ENCODE results near the gene SLAMF8.

The SLAMF8 gene

DNA sequence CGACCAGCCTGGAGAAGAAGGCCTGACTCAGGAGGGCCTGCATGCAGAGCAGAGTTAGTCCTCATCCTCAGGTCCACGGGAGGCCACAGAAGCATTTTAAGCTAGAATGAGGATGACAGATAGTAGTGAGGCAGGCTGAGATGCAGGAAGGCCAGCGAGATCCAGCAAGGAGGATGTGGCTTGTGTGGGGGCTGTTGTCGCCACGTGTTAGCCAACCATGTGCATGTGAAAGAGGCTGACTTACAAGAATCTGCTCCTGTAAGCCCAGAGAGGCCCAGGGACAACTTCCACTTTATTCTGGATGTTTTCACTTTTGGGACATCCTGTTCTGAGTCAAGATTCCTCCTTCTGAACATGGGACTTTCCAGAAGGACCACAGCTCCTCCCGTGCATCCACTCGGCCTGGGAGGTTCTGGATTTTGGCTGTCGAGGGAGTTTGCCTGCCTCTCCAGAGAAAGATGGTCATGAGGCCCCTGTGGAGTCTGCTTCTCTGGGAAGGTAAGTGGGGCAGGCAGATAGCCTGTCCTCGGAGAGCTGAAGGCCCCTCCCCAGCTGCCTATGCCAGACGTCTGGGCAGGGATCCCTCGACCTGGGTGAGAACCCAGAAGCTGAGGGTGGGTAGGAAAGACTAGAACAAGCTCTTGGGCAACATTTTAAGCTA, at the start of gene SLAMF8:
Gene SLAMF8, plus strand, starts transcription at position 433 of the 661 bp plus-strand sequence. Its CDS starts 26 bp downstream, at position 459.
- peak; percentile 81 for DNase-seq

DNA sequence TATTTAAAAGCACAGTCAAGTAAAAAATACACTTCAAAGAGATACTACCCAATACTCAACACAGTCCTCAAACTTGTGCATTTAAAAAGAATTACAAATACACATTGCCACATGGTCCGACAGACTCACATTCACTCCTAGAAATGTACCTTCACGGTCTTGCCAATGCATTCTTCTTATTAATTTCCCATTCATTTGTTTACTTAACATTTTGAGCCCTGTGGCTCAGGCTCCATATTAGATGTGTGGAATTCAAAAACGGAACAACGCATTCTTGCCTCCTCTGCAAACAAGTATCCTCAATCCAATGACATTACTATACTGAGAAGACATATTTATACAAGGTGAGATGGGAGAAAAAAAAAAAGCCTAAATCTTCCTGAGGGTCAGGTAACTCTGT, 48.4 kb upstream of the SLAMF8 start:
- no peak for DNase-seq

DNA sequence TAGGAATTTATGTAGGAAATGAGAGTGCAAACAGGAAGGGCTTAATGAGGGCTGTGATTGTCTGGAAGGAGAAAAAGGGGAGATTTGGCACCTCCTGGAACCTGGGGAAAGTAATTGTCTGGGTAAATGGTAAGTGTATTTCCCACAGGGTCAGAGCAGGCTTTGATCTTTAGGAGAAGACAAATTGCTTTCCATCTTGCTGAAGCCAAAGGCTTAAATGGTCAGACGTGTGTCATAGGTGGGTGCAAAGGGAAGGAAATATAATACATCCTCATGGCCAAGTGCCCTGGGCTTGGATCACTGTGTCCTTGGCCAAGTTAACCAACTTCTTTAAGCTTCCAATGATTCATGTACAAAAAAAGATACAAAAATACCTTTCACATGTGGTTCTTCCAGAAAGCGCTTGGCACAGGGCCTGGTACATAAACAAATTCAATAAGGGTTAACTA, 47.2 kb upstream of the SLAMF8 start:
- DNase-seq, result no peak

DNA sequence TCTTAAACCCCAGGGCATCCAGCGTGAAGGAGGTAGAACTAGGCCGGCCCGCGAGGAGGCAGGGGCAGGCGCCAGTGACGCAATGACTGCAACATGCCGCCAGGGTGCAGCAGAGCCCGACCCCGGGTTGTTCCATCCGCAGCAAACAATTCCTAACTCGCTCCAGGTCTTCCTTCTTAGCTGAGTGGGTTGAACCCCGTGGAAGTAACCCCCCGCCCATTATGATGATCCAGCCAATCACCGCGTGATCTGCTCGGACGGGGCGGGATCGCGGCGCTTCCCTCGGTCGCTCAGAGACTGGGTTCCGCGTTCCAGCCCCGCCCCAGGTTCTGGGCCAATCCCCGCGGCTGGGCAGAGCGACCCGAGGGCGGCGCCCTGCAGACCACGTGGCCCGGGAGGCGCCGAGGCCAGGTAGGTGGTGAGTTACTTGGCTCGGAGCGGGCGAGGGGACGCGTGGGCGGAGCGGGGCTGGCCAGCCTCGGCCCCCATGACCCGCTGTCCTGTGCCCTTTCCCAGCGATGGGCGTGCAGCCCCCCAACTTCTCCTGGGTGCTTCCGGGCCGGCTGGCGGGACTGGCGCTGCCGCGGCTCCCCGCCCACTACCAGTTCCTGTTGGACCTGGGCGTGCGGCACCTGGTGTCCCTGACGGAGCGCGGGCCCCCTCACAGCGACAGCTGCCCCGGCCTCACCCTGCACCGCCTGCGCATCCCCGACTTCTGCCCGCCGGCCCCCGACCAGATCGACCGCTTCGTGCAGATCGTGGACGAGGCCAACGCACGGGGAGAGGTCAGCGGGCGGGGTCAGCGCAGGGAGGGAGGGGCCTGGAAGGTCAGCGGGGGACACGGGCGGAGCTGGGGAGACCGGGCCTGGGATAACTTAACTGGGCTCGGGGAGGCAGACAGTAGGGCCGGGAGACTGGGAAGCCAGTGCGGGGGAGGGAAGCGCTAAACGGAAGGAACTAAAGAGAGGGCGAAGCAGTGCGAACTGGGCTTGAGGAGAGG, 45.8 kb upstream of the SLAMF8 start, which contains the start of gene DUSP23:
Gene DUSP23, plus strand, starts transcription at position 380 of the 1,000 bp plus-strand sequence. Its CDS starts 139 bp downstream, at position 519.
- DNase-seq, result peak; percentile 98

DNA sequence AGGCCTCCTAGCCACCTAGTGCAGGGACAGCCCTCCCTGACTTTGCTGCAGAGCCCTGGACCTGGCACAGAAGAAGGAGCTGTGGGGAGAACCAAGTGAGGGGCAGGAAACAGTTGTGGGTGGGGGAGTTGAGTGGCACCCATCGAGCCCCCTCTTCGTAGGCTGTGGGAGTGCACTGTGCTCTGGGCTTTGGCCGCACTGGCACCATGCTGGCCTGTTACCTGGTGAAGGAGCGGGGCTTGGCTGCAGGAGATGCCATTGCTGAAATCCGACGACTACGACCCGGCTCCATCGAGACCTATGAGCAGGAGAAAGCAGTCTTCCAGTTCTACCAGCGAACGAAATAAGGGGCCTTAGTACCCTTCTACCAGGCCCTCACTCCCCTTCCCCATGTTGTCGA, 44.7 kb upstream of the SLAMF8 start:
- DNase-seq, result no peak

DNA sequence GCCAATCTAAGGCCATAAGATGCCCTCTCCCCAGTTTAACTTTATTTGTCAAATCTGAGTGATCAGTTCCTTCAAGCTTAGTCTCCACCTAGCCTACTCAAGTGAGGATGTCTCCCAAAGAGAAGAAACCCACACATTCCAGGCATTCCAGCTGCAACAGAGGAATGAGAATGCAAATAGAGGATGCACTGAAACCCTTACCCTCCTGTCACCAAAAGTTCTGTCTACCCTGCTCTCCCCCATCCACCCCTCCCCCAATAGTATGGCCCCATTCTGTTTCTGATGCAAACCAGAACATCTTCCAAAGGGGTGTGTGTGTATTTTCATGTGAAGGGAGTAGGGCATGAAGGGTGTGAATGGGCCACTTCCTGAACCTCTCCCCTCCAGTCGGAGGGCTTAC, 42.9 kb upstream of the SLAMF8 start:
- DNase-seq, result no peak

DNA sequence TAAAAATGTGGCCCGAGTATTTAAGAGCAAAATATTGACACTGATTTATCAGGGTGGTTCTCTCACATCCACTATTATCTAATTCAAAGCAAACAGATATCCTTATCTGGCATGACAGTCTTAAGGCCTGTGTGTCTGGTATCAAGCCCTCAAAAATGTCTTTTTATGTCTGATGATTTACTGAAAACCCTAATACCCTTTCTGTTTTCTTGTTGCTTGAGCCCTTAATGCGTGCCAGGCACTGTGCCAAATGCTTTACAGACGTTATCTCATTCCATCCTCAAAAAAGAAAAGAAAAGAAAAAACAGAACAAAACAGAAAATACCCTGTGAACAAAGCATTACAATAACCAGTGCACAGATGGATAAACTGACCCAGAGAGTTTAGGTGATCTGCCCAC, 40.2 kb upstream of the SLAMF8 start:
- DNase-seq, result no peak

DNA sequence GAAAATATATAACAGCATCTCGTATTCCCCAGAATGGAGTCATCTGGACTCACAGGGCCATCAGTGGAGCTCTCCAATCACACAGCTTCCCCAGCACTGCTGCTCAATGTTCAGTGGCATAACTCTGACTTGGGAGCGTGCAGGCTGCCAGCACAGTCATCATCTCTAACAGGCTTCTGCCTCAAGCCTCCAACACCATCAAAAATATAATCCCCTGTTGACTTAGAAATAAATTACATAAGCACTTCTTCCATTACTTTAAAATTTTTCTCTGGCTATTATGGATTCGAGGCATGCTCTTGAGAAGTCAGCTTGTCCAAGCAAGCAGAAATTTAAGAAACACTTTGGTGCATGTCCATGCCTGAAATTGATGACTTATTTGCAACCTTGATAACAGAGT, 39.7 kb upstream of the SLAMF8 start:
- no peak for DNase-seq

DNA sequence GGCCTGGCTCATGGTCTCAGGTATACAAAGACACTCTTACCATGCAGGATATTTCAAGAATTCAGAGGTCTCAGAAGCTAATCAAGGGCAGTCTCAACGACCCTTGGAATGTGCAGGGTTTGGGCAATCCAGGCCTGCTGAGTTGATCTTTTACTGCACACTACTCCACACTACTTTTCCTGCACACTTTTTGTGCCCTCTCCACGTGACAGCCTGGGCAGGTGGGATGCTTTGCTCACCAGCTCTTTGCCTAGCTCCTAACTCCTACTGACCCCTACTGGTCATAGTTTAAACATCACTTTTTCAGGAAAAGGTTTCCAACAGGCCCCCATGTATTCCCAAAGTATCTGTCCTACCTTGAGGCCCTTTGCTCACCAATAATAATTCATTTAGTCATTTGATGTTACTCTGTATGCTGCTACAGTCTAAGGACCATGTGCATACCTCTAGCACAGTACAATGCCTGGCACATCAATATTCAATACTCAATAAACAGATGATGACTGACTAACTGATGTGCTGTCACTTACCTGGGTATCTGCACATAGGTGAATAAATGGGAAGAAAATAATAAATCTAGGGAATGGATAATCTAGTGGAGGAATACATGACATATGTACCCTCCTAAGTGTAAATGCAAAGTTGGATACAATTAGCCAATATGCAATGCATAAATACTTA, 36.3 kb upstream of the SLAMF8 start:
- DNase-seq, result no peak

DNA sequence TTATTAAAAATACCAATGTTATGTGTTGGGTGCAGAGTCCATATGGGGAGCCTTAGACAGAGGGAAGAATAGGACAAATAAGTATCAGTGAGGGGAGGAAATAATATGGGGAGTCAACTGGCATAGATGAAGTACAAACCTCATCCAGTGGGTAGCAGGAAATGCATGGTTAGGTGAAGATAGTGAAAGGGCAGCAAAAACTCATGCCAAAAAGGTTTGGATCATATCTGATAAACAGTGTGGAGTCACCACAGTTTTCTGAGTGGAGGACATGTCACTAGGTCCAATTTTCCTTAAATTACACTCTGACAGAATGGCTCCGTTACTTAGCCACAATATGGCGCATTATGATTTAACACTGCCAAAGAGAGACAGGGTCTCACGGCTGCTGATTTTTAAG, 35.6 kb upstream of the SLAMF8 start:
- no peak for DNase-seq

DNA sequence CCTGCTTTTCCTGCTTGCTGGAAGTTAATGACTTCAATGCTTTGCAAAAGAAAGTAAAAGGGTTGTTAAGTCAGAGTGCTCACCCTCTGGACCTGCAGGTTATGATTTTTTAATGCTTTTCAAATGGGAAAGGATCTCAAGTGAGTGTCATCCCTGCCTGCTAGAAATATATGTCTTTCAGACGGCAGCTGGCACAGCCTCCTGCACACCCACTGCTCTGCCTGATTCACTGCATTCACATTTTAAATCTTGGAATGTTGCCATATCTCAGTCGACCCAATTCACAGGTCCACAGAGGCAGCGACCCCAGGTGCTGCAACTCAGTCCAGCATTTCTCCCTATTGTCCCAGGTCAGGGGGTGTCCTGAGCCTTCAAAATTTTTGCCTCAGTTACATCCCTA, 35.2 kb upstream of the SLAMF8 start:
- DNase-seq, result no peak

DNA sequence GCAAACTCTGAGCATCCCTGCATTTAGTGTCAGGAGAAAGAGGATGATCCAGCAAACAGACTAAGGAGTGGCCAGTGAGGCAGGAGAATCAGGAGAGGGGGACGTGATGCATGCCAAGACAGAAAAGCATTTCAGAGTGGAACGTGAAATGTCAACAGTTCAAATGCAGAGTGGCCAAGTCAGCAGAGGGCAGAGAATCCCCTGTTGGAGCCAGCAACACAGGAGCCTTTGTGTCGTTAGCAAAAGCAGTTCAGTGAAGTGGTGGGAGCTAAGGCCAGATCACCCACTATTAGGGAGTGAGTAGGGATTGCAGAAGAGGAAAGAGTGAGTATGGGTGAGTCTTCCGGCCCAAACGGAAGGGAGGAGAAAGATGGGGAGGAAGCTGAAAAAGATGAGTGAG, 31.1 kb upstream of the SLAMF8 start:
- no peak for DNase-seq

DNA sequence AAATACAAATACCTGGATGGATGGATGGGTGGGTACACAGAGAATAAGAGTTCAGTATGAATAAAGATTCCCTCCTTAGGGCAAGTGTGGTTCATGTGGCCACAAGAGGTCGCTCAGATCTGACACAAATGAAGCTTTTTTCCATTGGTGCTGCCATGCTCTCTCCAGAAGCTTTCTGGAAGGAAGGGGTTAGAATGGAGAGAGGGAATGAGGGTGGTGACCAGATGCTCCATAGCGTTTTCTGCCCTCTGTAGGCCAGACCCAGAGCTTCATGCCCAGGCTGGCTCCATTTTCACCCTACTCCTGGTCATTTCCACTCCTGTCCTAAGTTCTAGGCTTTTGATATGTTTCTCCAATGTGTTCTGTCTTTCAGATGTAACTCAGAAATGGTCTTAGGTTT, 27.8 kb upstream of the SLAMF8 start:
- DNase-seq, result no peak

DNA sequence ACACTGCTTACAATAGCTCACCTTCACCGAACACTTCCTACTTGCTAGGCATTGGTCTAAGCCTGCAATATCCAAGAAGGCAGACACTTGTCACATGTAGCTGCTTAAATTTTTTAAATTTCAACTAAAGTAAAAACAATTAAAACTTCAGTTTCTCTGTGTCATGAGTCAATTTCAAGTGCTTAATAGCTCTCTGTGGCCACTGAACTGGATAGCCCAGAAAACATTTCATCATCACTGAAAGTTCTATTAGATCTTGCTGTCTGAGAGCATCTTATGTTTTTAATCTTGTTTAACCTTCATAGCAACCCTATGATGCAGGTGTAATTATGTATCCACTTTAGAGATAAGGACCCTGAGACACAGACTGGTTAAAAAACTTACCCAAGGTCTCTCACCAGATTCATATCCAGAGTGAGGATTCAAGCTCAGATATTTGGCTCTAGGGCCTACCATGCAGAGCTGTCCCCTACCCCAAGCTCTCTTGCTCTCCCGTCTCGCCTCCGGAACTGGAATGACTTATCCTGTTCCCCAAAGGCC, 27.2 kb upstream of the SLAMF8 start:
- no peak for DNase-seq

DNA sequence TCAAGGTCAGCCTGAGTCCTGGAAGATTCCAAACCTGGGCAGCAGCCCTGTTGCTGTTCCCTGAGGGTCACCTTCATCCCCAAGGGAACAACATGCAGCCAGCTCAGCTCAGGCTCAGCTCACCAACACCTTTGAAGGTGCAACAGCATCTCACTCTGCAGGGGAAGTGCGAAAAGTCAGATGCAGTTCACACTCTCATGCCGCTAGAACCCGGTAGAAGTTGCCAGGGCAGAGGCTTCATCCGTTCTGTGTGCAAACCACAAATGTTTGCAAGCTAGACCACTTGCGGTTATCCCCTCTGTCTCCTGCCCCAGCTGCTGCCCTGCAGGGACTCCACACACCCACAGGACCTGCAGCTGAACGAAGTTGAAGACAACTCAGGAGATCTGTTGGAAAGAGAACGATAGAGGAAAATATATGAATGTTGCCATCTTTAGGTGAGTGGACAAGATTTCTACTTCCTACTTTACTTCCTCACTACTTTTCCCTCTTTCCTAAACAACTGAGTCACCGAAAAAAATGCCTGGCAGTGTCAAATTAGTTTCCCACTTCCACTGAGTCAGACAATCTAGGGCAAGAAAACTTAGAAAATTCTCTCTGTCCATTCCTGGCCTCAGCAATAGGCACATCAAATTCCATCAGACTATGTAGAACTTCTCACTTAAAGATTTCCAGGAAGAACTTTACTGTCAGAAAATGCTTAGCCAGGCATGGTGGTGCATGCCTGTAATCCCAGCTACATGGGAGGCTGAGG, 26.3 kb upstream of the SLAMF8 start:
- DNase-seq, result no peak

DNA sequence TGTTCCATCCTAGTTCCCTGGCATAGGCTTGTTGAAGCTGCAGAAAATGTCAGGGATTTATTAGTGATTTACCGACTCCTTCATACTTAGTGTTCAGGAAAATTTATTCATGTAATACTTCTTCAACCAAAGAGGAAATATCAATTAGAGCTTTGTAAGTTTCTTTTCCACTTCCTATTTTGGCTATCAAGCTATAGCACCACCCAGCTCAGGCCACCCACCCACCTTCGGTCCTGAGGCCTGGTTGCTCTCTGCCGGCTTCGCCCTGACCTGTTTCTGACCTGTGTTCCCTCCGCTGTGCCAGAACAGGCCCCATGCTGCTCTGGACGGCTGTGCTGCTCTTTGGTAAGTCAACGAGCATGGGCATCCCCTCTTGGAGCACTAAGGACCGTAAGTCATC, 24.6 kb upstream of the SLAMF8 start, which contains the start of gene FCRL6:
Gene FCRL6, plus strand, starts transcription at position 250 of the 400 bp plus-strand sequence. Its CDS starts 65 bp downstream, at position 315.
- no peak for DNase-seq

DNA sequence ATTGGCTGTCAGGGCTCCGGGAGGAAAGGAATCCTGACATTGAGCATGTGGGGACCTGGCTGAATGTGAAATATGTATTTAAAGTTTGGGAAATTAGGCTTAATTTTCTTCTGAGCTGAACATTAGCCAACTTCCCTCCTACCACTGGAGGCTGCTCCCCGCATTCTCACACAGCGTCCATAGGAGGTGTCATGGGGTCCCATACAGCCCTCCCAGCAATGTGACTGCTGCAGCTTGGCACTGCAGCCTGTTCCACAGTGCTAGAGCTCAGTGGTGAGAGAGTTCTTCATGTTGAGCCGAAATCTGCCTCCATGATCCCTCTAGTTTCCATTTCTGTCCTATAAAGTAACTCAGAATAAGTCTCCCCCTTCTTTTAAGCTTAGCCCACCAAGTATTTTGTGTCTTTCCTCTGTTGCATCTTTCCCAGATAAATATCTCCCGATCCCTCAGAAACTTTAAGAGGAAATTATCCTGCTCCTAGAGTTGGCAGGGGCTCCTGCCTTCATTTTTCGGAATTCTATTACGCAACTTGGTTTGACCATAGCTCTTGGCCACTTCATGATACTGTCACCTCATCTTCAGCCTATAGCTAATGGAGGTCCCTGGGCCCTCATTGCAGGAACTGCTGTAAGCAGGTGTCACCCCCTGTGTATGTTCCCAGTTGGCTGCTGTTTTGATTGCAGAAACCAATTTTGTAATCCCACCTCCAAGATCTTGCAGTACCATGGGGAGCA, 22.6 kb upstream of the SLAMF8 start:
- DNase-seq, result no peak

DNA sequence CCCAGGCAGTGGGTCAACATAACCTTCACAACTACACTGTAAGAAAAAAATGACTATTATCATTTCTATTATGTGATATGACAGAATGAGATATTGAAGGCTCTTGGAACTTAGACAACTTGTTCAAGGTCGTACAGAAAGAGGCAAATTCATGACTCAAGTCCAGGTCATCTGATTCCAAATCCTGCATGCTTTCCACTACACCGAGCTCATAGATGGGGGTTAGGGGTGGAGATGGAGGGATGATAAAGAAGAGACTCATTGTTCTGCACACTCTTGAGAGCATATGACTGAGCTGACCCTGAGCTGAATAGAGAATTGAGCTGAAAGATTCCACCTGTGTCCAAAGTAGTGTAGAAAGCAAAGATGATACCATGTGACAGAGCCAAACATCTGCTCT, 21.7 kb upstream of the SLAMF8 start:
- no peak for DNase-seq

DNA sequence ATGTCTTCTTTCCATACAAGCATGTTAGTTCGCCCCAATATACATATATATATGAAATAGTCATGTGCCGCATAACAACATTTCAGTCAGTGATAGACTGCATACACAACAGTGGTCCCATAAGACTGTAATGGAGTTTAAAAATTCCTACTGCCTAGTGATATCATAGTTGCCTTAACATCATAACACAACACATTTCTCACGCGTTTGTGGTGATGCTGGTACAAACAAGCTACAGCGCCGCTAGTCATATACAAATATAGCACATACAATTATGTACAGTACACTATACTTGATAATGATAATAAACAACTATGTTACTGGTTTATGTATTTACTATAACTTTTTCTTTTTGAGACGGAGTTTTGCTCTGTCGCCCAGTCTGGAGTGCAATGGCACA, 10.7 kb upstream of the SLAMF8 start:
- no peak for DNase-seq

DNA sequence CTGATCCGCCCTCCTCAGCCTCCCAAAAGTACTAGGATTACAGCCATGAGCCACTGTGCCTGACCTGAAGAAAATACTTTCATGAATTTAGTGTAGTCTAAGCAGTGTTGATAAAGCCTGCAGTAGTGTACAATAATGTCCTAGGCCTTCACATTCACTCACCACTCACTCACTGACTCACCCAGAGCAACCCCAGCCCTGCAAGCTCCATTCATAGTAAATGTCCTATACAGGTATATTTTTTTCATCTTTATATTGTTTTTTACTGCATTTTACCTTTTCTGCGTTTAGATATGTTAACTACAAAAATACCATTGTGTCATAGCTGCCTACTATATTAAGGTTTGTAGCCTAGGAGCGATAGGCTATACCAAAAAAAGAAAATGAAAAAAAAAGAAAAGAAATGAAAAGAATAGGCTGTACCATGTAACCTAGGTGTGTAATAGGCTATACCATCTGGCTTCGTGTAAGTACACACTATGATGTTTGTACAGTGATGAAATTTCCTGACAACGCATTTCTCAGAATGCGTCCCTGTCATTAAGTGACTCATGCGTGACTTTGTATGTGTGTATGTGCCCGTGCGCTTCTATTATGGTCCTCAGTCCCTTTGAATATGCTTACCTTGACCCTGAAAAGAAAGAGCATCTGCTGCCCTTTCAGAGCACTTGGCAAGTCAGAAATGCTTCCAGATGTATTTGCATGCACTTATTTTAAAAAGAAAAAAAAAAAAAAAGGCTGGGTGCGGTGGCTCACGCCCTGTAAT, 9.2 kb upstream of the SLAMF8 start:
- no peak for DNase-seq
